ENCODE data around the gene SLC5A11.

DNA sequence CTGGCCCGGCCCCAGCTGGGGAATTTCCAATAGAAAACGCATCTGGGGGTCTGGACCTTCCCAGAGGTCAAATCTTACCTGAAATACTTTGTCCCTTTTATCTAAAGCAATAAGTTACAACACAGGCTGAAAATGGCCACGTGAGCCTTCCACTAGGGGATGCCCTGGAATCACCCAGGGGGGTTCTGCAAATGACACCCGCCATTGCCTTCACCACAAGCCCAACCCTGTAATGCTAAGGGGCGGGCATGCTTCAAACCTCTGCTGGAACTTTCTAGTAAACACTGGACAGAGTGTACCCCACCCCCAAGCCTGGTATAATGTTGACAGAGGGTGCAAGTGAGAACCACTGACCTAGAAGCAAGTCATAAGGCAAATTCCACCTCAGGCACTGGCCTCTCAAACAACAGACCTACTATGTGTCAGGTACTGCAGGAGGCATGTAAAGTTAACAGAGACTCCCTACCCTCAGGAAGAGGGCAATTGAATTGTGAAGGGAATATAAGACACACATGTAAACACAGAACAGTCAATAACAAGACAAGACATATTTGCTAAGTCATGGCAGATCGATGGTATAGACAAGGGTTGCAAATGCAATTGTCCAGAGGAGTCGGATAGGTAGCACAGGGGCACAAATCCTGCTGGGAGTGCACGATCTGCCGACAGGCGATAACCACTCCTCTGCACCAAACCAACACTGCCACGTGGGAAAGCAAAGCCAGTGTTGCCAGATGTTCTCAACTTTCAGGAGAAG is 110.4 kb downstream of the SLC5A11 start:
- TF ChIP-seq, protein P1, sequence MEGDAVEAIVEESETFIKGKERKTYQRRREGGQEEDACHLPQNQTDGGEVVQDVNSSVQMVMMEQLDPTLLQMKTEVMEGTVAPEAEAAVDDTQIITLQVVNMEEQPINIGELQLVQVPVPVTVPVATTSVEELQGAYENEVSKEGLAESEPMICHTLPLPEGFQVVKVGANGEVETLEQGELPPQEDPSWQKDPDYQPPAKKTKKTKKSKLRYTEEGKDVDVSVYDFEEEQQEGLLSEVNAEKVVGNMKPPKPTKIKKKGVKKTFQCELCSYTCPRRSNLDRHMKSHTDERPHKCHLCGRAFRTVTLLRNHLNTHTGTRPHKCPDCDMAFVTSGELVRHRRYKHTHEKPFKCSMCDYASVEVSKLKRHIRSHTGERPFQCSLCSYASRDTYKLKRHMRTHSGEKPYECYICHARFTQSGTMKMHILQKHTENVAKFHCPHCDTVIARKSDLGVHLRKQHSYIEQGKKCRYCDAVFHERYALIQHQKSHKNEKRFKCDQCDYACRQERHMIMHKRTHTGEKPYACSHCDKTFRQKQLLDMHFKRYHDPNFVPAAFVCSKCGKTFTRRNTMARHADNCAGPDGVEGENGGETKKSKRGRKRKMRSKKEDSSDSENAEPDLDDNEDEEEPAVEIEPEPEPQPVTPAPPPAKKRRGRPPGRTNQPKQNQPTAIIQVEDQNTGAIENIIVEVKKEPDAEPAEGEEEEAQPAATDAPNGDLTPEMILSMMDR (conservative IDR thresholded peaks at IDR 0.05 in 1 of 2, IDR thresholded peaks at IDR 0.05 in 1 of 2; ENCODE audit: extremely low read depth in 1 of 2, insufficient read depth in 1 of 2, low read depth in 1 of 2, low read length in 2 of 2), result no peak
- no peak for TF ChIP-seq EZH2 (IDR thresholded peaks at IDR 0.05; ENCODE audit: borderline replicate concordance, low read length)
